ENCODE results near the gene TNMD. TPM values are rescaled to one million over a fixed set of nuclear protein-coding genes. Genes with fewer than 3 reads are reported as not detected.

Gene TNMD
- total and polyA plus RNA-seq, 2 of the 8 experiments (the other 6 are each of a cell fraction or from before 2014, with no cell fraction given): 1.4 to 2.1 TPM

GRCh38 chrX:100636321-100636991, 51.7 kb downstream of the TNMD start, which contains the start of gene TSPAN6:
Gene TSPAN6, minus strand, starts transcription at chrX:100636806. Its CDS starts 112 bp downstream, at chrX:100636694.
- Histone ChIP-seq H3K14ac (ENCODE audit: insufficient read length) (no peak within 1 kb of the TSS), H2BK5ac (ENCODE audit: low read depth, low read length) (no peak within 1 kb of the TSS; the same call in 1 of the 2 replicates), H3K79me1 (ENCODE audit: low read depth, low read length) (no peaks in the 10 kb centered on the region), H3K4me3 (ENCODE audit: extremely low read depth in 1 of 4, insufficient read depth in 2 of 4, low read depth in 3 of 4, low read length in 4 of 4) (peak within 1 kb of the TSS; percentile 63 to 86 (median 75)), H3K9ac (replicated peaks in 1 of 4; ENCODE audit: extremely low read depth in 1 of 4, low read depth in 3 of 4, low read length in 3 of 4) (peak within 1 kb of the TSS; percentile 82 to 94 (median 88)), H4K20me1 (replicated peaks in 1 of 2; ENCODE audit: control insufficient read depth in 1 of 2, insufficient read depth in 2 of 2, low read length in 2 of 2) (no peaks in the 10 kb centered on the region), H3K27ac (ENCODE audit: low read depth, low read length) (peak within 1 kb of the TSS; percentile 88), H4K8ac (ENCODE audit: extremely low read depth, insufficient read depth, low read length) (peak within 1 kb of the TSS; percentile 96), H2AFZ (ENCODE audit: low read length) (peak within 1 kb of the TSS; percentile 32; the same call in 1 of the 2 replicates), H3K56ac (replicated peaks; ENCODE audit: insufficient read length, low read depth, low read length) (peak within 1 kb of the TSS; percentile 30), H3K27me3 (replicated peaks in 1 of 4; ENCODE audit: control insufficient read depth in 3 of 4, extremely low read depth in 1 of 4, insufficient read depth in 3 of 4, low read length in 3 of 4) (no peaks in the 10 kb centered on the region), H2BK12ac (ENCODE audit: low read depth, low read length) (no peak within 1 kb of the TSS), H3K79me2 (ENCODE audit: control insufficient read depth in 1 of 2, insufficient read depth in 2 of 2, low read length in 2 of 2) (peaks cover 0 to 4% of the 10 kb centered on the region in 2 experiments; a peak in 2 of 4 replicates), H4K91ac (replicated peaks; ENCODE audit: insufficient read length, low read length) (no peak within 1 kb of the TSS), H4K5ac (ENCODE audit: insufficient read length, low read depth, low read length) (peak within 1 kb of the TSS; percentile 68), H2BK20ac (ENCODE audit: low read length) (no peak within 1 kb of the TSS), H3K9me3 (ENCODE audit: insufficient read depth in 2 of 2, low read depth in 1 of 2, low read length in 1 of 2) (no peaks in the 10 kb centered on the region), H3K4me2 (ENCODE audit: insufficient read depth in 1 of 2, low read depth in 2 of 2, low read length in 2 of 2) (peak within 1 kb of the TSS; percentile 69 to 94), H3K18ac (ENCODE audit: extremely low read depth, low read length) (no peak within 1 kb of the TSS; the same call in 1 of the 2 replicates), H2AK5ac (ENCODE audit: low read depth, low read length) (no peak within 1 kb of the TSS; the same call in 1 of the 2 replicates), H3K36me3 (ENCODE audit: control insufficient read depth in 2 of 4, insufficient read depth in 4 of 4, low read length in 3 of 4) (peaks cover 1 to 29% (median 9%) of the 10 kb centered on the region in 4 experiments; a peak in 5 of 8 replicates), H2BK120ac (replicated peaks; ENCODE audit: low read depth, low read length) (no peak within 1 kb of the TSS), H2BK15ac (ENCODE audit: low read length) (no peak within 1 kb of the TSS), H3K23ac (ENCODE audit: insufficient read length) (no peak within 1 kb of the TSS), H3K23me2 (ENCODE audit: low read depth, low read length) (no peaks in the 10 kb centered on the region), H3K4ac (replicated peaks; ENCODE audit: insufficient read length, low read depth, low read length) (no peak within 1 kb of the TSS), H3K4me1 (replicated peaks in 1 of 4; ENCODE audit: control insufficient read depth in 3 of 4, insufficient read depth in 4 of 4, low read length in 3 of 4) (peaks cover 0 to 2% (median 0%) of the 10 kb centered on the region in 4 experiments; a peak in 1 of 7 replicates)
- ChIA-PET CTCF (ENCODE audit: partially characterized antibody) (interaction anchor here (0.7 to 2.1 kb wide), 12 partner anchors 10 to 189 kb away, joined by 3 to 7 read pairs (median 4); no protein-coding TSS in a partner anchor), POLR2A (ENCODE audit: partially characterized antibody) (interaction anchor here (0.6 to 1.9 kb wide), 16 partner anchors 10 to 233 kb away, joined by 3 to 14 read pairs (median 4); no protein-coding TSS in a partner anchor)
- WGBS, 2 experiments (ENCODE audit: extremely low coverage in 1 of 2, insufficient coverage in 1 of 2, insufficient read length in 1 of 2, insufficient replicate concordance in 2 of 2, low coverage in 1 of 2, low lambda C conversion rate in 2 of 2, missing lambda C conversion rate in 1 of 2): 1% methylated on average over 13 of the region's 51 CpGs; no CpG with 5 or more reads in 1 of the 2 experiments
- FAIRE-seq: peak; percentile 92
- DNase-seq (ENCODE audit: low read depth in 1 of 2, low spot score in 2 of 2): peak; percentile 47 to 81
- TF ChIP-seq PHF8 (conservative IDR thresholded peaks at IDR 0.05; ENCODE audit: low read depth, low read length) (peak; percentile 79), YY1 (IDR thresholded peaks at IDR 0.05; ENCODE audit: low read depth, low read length) (peak; percentile 77; the same call in 1 of the 2 replicates), EP300 (IDR thresholded peaks at IDR 0.05; ENCODE audit: borderline replicate concordance in 1 of 2, low read depth in 2 of 2, low read length in 2 of 2) (no peak), KDM4A (IDR thresholded peaks at IDR 0.05; ENCODE audit: low read depth, low read length, severe bottlenecking) (peak; percentile 50), BACH1 (IDR thresholded peaks at IDR 0.05; ENCODE audit: low read length) (no peak), POLR2AphosphoS5 (IDR thresholded peaks at IDR 0.05; ENCODE audit: low read depth, low read length) (peak; percentile 21), RAD21 (IDR thresholded peaks at IDR 0.05 in 1 of 2, conservative IDR thresholded peaks at IDR 0.05 in 1 of 2; ENCODE audit: low read depth in 2 of 2, low read length in 2 of 2) (peak; percentile 8 to 22; a peak in 1 of 4 replicates), TBP (IDR thresholded peaks at IDR 0.05; ENCODE audit: low read depth, low read length) (peak; percentile 65), CBX8 (IDR thresholded peaks at IDR 0.05; ENCODE audit: borderline replicate concordance, low read depth, low read length) (no peak)
- TF ChIP-seq, protein P1, sequence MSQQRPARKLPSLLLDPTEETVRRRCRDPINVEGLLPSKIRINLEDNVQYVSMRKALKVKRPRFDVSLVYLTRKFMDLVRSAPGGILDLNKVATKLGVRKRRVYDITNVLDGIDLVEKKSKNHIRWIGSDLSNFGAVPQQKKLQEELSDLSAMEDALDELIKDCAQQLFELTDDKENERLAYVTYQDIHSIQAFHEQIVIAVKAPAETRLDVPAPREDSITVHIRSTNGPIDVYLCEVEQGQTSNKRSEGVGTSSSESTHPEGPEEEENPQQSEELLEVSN (IDR thresholded peaks at IDR 0.05): no peak

Data from H1 (cell line).